ENCODE data around the gene RLF. TPM values are rescaled to one million over a fixed set of nuclear protein-coding genes. Genes with fewer than 3 reads are reported as not detected.

Gene RLF
- total RNA-seq, 1 experiment from 2014 or later = 15.1 TPM

GRCh38 chr1:40160806-40161124 lies 422 bp upstream of the RLF start:
- Histone ChIP-seq H4K20me1 (ENCODE audit: low read length) (peaks cover 42% of the 10 kb centered on the region), H3K27ac (ENCODE audit: low read length) (peak overlapping the region; percentile 10; the same call in 1 of the 2 replicates), H3K36me3 (ENCODE audit: low read depth, low read length) (no peaks in the 10 kb centered on the region), H3K9me3 (ENCODE audit: low read length) (no peaks in the 10 kb centered on the region), H3K27me3 (ENCODE audit: low read length) (no peaks in the 10 kb centered on the region), H3K79me2 (ENCODE audit: low read length) (peaks cover 51% of the 10 kb centered on the region), H3K9ac (ENCODE audit: low read length) (peak overlapping the region; percentile 96), H3K4me1 (ENCODE audit: insufficient read depth, low read length) (peaks cover 36% of the 10 kb centered on the region), H3F3A (ENCODE audit: low read length, unreplicated experiment) (no peaks in the 10 kb centered on the region), H3K4me3 (ENCODE audit: low read length) (peak overlapping the region; percentile 84), H2AFZ (ENCODE audit: low read length) (peak overlapping the region; percentile 88), H3K9me2 (replicated peaks; ENCODE audit: low read length) (no peaks in the 10 kb centered on the region), H3K4me2 (ENCODE audit: low read length) (peak overlapping the region; percentile 95)
- DNase-seq (no peak), ATAC-seq (no peak)
- ChIA-PET CTCF (no interaction called here), POLR2A (ENCODE audit: unreplicated experiment) (no interaction called here)
- TF ChIP-seq EZH2 (IDR thresholded peaks at IDR 0.05; ENCODE audit: low read length, unreplicated experiment) = no peak
- TF ChIP-seq EZH2phosphoT487 (IDR thresholded peaks at IDR 0.05; ENCODE audit: borderline replicate concordance, low read length) = no peak
- TF ChIP-seq CTCF (conservative IDR thresholded peaks at IDR 0.05; ENCODE audit: low read depth, low read length) = no peak
- intact Hi-C loops (cut with micrococcal nuclease) = loop anchor here (10.0 kb wide), 1 partner anchor 84 kb away; the partner anchor contains the start of gene TMCO2
- BruUV-seq (replicated peaks) = TSS peak; percentile 98

GRCh38 chr1:40161888-40162397 lies 756 bp downstream of the RLF start:
- DNase-seq = no peak
- Histone ChIP-seq H3K4me1 (ENCODE audit: insufficient read depth, low read length) (peaks cover 24% of the 10 kb centered on the region), H3K4me3 (ENCODE audit: low read length) (peak overlapping the region; percentile 84), H3K9me3 (ENCODE audit: low read length) (no peaks in the 10 kb centered on the region), H3F3A (ENCODE audit: low read length, unreplicated experiment) (no peaks in the 10 kb centered on the region), H3K9ac (ENCODE audit: low read length) (peak overlapping the region; percentile 96), H3K36me3 (ENCODE audit: low read depth, low read length) (no peaks in the 10 kb centered on the region), H4K20me1 (ENCODE audit: low read length) (peaks cover 48% of the 10 kb centered on the region), H3K27ac (ENCODE audit: low read length) (peak overlapping the region; percentile 69), H3K9me2 (replicated peaks; ENCODE audit: low read length) (no peaks in the 10 kb centered on the region), H3K4me2 (ENCODE audit: low read length) (peak overlapping the region; percentile 95), H2AFZ (ENCODE audit: low read length) (peak overlapping the region; percentile 88), H3K79me2 (ENCODE audit: low read length) (peaks cover 62% of the 10 kb centered on the region), H3K27me3 (ENCODE audit: low read length) (no peaks in the 10 kb centered on the region)
- ChIA-PET CTCF (interaction anchor here (0.6 to 1.1 kb wide), 3 partner anchors 18 to 176 kb away, joined by 3 to 5 read pairs (median 3); no protein-coding TSS in a partner anchor), POLR2A (ENCODE audit: unreplicated experiment) (no interaction called here)
- BruUV-seq (replicated peaks) = no TSS peak
- ATAC-seq = peak; percentile 55; the same call in 1 of the 2 replicates
- intact Hi-C loops (cut with micrococcal nuclease) = loop anchor here (10.0 kb wide), 1 partner anchor 83 kb away; the partner anchor contains the start of gene TMCO2
- TF ChIP-seq EZH2 (IDR thresholded peaks at IDR 0.05; ENCODE audit: low read length, unreplicated experiment) (no peak), CTCF (conservative IDR thresholded peaks at IDR 0.05; ENCODE audit: low read depth, low read length) (peak; percentile 29; the same call in 1 of the 2 replicates)

DNA sequence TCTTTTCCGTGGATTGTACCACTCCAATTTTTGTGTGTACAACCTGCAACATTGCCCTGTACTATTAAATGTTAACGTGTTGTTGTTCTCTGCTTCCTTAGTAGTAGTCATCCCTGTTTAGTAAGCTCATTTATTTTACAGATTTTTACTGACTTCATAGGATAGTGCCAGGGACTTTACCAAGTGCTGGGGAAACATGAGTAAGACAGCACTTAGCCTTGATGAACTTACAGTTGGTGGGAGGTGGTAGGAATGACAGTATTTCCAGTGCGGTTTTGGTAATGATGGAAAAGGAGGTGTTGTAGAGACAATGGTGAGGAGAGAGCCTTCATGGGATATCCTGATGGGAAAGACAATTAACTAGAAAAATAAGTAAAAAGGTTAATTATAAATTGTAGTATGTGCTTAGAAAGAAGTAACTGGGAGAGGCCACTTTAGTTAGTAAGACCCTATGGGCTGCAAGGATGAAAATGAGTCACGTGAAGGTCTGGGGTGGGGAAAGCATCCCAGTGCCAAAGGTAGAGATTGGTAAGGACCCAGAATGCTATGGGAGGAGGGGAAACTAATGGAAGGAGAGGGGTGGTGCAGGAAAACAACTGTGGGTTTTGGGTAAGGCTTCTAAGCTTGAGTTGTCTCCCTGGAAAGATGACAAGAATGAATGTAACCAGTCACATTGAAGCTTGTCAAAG lies 1.7 kb downstream of the RLF start:
- no peak for TF ChIP-seq CTCF (conservative IDR thresholded peaks at IDR 0.05; ENCODE audit: low read depth, low read length)
- TF ChIP-seq EZH2 (IDR thresholded peaks at IDR 0.05; ENCODE audit: low read length, unreplicated experiment) = no peak
- no peak for TF ChIP-seq EZH2phosphoT487 (IDR thresholded peaks at IDR 0.05; ENCODE audit: borderline replicate concordance, low read length)
- POLR2A ChIA-PET (ENCODE audit: unreplicated experiment) = no interaction called here
- intact Hi-C loops (cut with micrococcal nuclease) = loop anchor here (10.0 kb wide), 1 partner anchor 82 kb away; the partner anchor contains the start of gene TMCO2
- peaks cover 22% of the 10 kb centered on the region for H3K4me1 ChIP-seq (ENCODE audit: insufficient read depth, low read length)
- H3F3A ChIP-seq (ENCODE audit: low read length, unreplicated experiment) = no peaks in the 10 kb centered on the region
- DNase-seq = peak; percentile 29
- peak; percentile 12; the same call in 1 of the 2 replicates for ATAC-seq
- H3K4me2 ChIP-seq (ENCODE audit: low read length) = peak overlapping the region; percentile 95
- H2AFZ ChIP-seq (ENCODE audit: low read length) = no peak overlapping the region
- no peaks in the 10 kb centered on the region for H3K27me3 ChIP-seq (ENCODE audit: low read length)
- peak overlapping the region; percentile 96 for H3K9ac ChIP-seq (ENCODE audit: low read length)
- H3K4me3 ChIP-seq (ENCODE audit: low read length) = peak overlapping the region; percentile 84
- no peak overlapping the region for H3K27ac ChIP-seq (ENCODE audit: low read length)
- BruUV-seq (replicated peaks) = no TSS peak
- no peaks in the 10 kb centered on the region for H3K36me3 ChIP-seq (ENCODE audit: low read depth, low read length)
- peaks cover 72% of the 10 kb centered on the region for H3K79me2 ChIP-seq (ENCODE audit: low read length)
- H3K9me2 ChIP-seq (replicated peaks; ENCODE audit: low read length) = no peaks in the 10 kb centered on the region
- CTCF ChIA-PET = interaction anchor here (0.6 kb wide), 1 partner anchor 175 kb away, joined by 3 read pairs; no protein-coding TSS in a partner anchor
- peaks cover 57% of the 10 kb centered on the region for H4K20me1 ChIP-seq (ENCODE audit: low read length)
- no peaks in the 10 kb centered on the region for H3K9me3 ChIP-seq (ENCODE audit: low read length)

Data from PC-3 (cell line).